ENCODE measurements around the gene EPM2AIP1. TPM values are rescaled to one million over a fixed set of nuclear protein-coding genes. Genes with fewer than 3 reads are reported as not detected.
A peak's percentile ranks its signal among the peaks of the same experiment; 100 is the strongest.

Gene EPM2AIP1
- total and polyA plus RNA-seq, 9 of the 15 experiments (the other 6 are each of a cell fraction or from before 2014, with no cell fraction given), result 6.7 to 44.8 (median 25.2) TPM

DNA sequence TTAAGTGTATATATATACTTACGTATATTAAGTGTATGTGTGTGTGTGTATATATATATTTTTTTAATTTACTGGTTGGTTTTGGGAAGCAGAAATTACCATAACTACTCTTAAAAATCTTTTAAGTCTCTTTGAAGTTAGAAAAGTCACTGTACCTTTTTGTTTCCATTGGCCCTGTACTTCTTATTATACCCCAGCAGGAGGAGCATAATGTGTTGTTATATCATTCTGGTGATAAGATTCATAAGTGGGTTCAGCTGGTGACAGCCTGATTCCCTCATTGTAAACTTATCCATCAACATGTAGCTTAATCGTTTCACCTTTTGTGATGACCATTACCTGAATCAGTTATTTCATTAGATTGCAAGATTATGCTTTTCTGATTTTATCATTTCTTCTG is 31.2 kb upstream of the EPM2AIP1 start:
- H3K4me3 ChIP-seq, result no peak overlapping the region
- no peak overlapping the region for H3K9ac ChIP-seq (ENCODE audit: insufficient read depth in 1 of 2, low read depth in 2 of 2, low read length in 2 of 2)
- H2AFZ ChIP-seq (ENCODE audit: low read depth, low read length), result no peak overlapping the region
- peaks cover 92% of the 10 kb centered on the region for H3K36me3 ChIP-seq (ENCODE audit: control insufficient read depth, insufficient read depth, low read length)
- ATAC-seq (peak; percentile 51; the same call in 2 of the 3 replicates), DNase-seq (ENCODE audit: extremely low read depth in 1 of 4, low spot score in 3 of 4) (peak in 3 of 4 experiments; percentile 22 to 63 (median 54)), FAIRE-seq (no peak)
- BruUV-seq (replicated peaks), result no TSS peak
- peaks cover 4 to 8% of the 10 kb centered on the region in 2 experiments; a peak in 3 of 5 replicates for H3K4me1 ChIP-seq (replicated peaks in 1 of 2; ENCODE audit: control insufficient read depth in 2 of 2, insufficient read depth in 2 of 2, low read length in 2 of 2)
- 91% methylated on average over 2 of the region's 2 CpGs for WGBS (ENCODE audit: insufficient coverage, low coverage, missing lambda C conversion rate)
- ChIA-PET POLR2A (interaction anchor here (0.7 to 2.7 kb wide), 8 partner anchors 9 to 498 kb away, joined by 3 to 17 read pairs (median 4); partner anchors contain the start of genes EPM2AIP1, LRRFIP2 and MLH1), CTCF (ENCODE audit: low intra/inter-chr PET ratio) (interaction anchor here (0.6 kb wide), 1 partner anchor 10 kb away, joined by 3 read pairs; no protein-coding TSS in a partner anchor)
- H3K79me2 ChIP-seq (ENCODE audit: control insufficient read depth, insufficient read depth, low read length), result 0 out of 3 replicates have a peak, but pooled peaks cover 3% of the 10 kb centered on the region
- H4K20me1 ChIP-seq (replicated peaks; ENCODE audit: control insufficient read depth, insufficient read depth, low read length), result no peaks in the 10 kb centered on the region
- H3K27ac ChIP-seq (ENCODE audit: extremely low read depth, low read depth, low read length), result no peak overlapping the region
- in situ Hi-C loops (cut with MboI) (no loop called here), intact Hi-C loops (cut with micrococcal nuclease) (loop anchor here (1.0 kb wide), 2 partner anchors 189 to 232 kb away; no protein-coding TSS in a partner anchor)
- H3K27me3 ChIP-seq (ENCODE audit: control insufficient read depth in 2 of 2, insufficient read depth in 2 of 2, low read length in 2 of 2), result no peaks in the 10 kb centered on the region
- H3K4me2 ChIP-seq (ENCODE audit: insufficient read depth, low read length), result no peak overlapping the region
- H3K9me1 ChIP-seq (ENCODE audit: control insufficient read depth, insufficient read depth, low read length), result no peaks in the 10 kb centered on the region
- H3K9me3 ChIP-seq (replicated peaks; ENCODE audit: control insufficient read depth, insufficient read depth, low read depth, low read length), result no peaks in the 10 kb centered on the region
- TF ChIP-seq POLR2AphosphoS5 (IDR thresholded peaks at IDR 0.05; ENCODE audit: control insufficient read depth, insufficient read depth, low read depth, low read length), result no peak
- no peak for TF ChIP-seq NR1H2 (CRISPR knock-in tag; IDR thresholded peaks at IDR 0.05)
- TF ChIP-seq, protein P1, sequence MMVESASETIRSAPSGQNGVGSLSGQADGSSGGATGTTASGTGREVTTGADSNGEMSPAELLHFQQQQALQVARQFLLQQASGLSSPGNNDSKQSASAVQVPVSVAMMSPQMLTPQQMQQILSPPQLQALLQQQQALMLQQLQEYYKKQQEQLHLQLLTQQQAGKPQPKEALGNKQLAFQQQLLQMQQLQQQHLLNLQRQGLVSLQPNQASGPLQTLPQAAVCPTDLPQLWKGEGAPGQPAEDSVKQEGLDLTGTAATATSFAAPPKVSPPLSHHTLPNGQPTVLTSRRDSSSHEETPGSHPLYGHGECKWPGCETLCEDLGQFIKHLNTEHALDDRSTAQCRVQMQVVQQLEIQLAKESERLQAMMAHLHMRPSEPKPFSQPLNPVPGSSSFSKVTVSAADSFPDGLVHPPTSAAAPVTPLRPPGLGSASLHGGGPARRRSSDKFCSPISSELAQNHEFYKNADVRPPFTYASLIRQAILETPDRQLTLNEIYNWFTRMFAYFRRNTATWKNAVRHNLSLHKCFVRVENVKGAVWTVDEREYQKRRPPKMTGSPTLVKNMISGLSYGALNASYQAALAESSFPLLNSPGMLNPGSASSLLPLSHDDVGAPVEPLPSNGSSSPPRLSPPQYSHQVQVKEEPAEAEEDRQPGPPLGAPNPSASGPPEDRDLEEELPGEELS (CRISPR knock-in tag; IDR thresholded peaks at IDR 0.05; ENCODE audit: borderline replicate concordance), result no peak
- no peak for TF ChIP-seq ZNF507 (tag; conservative IDR thresholded peaks at IDR 0.05)
- TF ChIP-seq, protein P2, sequence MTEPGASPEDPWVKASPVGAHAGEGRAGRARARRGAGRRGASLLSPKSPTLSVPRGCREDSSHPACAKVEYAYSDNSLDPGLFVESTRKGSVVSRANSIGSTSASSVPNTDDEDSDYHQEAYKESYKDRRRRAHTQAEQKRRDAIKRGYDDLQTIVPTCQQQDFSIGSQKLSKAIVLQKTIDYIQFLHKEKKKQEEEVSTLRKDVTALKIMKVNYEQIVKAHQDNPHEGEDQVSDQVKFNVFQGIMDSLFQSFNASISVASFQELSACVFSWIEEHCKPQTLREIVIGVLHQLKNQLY (CRISPR knock-in tag; conservative IDR thresholded peaks at IDR 0.05), result no peak
- no peak for TF ChIP-seq MTF1 (CRISPR knock-in tag; IDR thresholded peaks at IDR 0.05; ENCODE audit: borderline replicate concordance)
- no peak for TF ChIP-seq CAMTA2 (CRISPR knock-in tag; conservative IDR thresholded peaks at IDR 0.05)
- TF ChIP-seq ESRRA (IDR thresholded peaks at IDR 0.05; ENCODE audit: borderline replicate concordance, low read depth), result no peak
- TF ChIP-seq CEBPG (CRISPR knock-in tag; IDR thresholded peaks at IDR 0.05), result no peak
- TF ChIP-seq CEBPG (tag; conservative IDR thresholded peaks at IDR 0.05 in 1 of 2, IDR thresholded peaks at IDR 0.05 in 1 of 2), result no peak
- TF ChIP-seq RBM17 (IDR thresholded peaks at IDR 0.05; ENCODE audit: borderline replicate concordance, low read depth, low read length), result no peak
- TF ChIP-seq DDX20 (tag; IDR thresholded peaks at IDR 0.05; ENCODE audit: low read depth), result no peak
- TF ChIP-seq ZNF583 (CRISPR knock-in tag; IDR thresholded peaks at IDR 0.05), result no peak
- TF ChIP-seq, protein P3, sequence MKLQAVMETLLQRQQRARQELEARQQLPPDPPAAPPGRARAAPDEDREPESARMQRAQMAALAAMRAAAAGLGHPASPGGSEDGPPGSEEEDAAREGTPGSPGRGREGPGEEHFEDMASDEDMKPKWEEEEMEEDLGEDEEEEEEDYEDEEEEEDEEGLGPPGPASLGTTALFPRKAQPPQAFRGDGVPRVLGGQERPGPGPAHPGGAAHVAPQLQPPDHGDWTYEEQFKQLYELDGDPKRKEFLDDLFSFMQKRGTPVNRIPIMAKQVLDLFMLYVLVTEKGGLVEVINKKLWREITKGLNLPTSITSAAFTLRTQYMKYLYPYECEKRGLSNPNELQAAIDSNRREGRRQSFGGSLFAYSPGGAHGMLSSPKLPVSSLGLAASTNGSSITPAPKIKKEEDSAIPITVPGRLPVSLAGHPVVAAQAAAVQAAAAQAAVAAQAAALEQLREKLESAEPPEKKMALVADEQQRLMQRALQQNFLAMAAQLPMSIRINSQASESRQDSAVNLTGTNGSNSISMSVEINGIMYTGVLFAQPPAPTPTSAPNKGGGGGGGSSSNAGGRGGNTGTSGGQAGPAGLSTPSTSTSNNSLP (IDR thresholded peaks at IDR 0.05; ENCODE audit: borderline replicate concordance, low read depth, low read length), result peak; percentile 65; the same call in 1 of the 2 replicates
- TF ChIP-seq LCOR (CRISPR knock-in tag; IDR thresholded peaks at IDR 0.05), result no peak
- TF ChIP-seq, protein P4, sequence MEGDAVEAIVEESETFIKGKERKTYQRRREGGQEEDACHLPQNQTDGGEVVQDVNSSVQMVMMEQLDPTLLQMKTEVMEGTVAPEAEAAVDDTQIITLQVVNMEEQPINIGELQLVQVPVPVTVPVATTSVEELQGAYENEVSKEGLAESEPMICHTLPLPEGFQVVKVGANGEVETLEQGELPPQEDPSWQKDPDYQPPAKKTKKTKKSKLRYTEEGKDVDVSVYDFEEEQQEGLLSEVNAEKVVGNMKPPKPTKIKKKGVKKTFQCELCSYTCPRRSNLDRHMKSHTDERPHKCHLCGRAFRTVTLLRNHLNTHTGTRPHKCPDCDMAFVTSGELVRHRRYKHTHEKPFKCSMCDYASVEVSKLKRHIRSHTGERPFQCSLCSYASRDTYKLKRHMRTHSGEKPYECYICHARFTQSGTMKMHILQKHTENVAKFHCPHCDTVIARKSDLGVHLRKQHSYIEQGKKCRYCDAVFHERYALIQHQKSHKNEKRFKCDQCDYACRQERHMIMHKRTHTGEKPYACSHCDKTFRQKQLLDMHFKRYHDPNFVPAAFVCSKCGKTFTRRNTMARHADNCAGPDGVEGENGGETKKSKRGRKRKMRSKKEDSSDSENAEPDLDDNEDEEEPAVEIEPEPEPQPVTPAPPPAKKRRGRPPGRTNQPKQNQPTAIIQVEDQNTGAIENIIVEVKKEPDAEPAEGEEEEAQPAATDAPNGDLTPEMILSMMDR (IDR thresholded peaks at IDR 0.05 in 2 of 3, conservative IDR thresholded peaks at IDR 0.05 in 1 of 3; ENCODE audit: insufficient read depth in 2 of 3, low read depth in 1 of 3, low read length in 3 of 3), result peak; percentile 34 to 52 (median 47); a peak in 5 of 6 replicates
